Suprapubic skin (tissue), 4 donors: Measurements from ENCODE around the gene EAF1.

Source experiments
- POLR2A ChIP-seq, 2 donors: fragments of 450-650 bp; IDR thresholded peaks; one replicate each; pipeline ENCODE4 v1.6.1; 2017; ENCODE audit warnings: antibody characterized with exemption in 2 of 2, mild to moderate bottlenecking in 2 of 2, moderate library complexity in 2 of 2
- POLR2AphosphoS5 ChIP-seq, 3 donors: sonication (generic); formaldehyde crosslinking; IDR thresholded peaks; one replicate each; pipeline ENCODE4 v1.6.1; 2017; ENCODE audit warnings: antibody characterized with exemption in 3 of 3
- TF ChIP-seq, protein P1 (sequence below), 2 donors: fragments of 200-600 bp in 1 of 2; fragments of 450-650 bp in 1 of 2; sonication (generic) in 1 of 2; IDR thresholded peaks; one replicate each; pipeline ENCODE4 v1.5.1; 2016 to 2019; ENCODE audit warnings: antibody characterized with exemption in 2 of 2, mild to moderate bottlenecking in 1 of 2, moderate library complexity in 1 of 2

- TF ChIP-seq, protein P1, sequence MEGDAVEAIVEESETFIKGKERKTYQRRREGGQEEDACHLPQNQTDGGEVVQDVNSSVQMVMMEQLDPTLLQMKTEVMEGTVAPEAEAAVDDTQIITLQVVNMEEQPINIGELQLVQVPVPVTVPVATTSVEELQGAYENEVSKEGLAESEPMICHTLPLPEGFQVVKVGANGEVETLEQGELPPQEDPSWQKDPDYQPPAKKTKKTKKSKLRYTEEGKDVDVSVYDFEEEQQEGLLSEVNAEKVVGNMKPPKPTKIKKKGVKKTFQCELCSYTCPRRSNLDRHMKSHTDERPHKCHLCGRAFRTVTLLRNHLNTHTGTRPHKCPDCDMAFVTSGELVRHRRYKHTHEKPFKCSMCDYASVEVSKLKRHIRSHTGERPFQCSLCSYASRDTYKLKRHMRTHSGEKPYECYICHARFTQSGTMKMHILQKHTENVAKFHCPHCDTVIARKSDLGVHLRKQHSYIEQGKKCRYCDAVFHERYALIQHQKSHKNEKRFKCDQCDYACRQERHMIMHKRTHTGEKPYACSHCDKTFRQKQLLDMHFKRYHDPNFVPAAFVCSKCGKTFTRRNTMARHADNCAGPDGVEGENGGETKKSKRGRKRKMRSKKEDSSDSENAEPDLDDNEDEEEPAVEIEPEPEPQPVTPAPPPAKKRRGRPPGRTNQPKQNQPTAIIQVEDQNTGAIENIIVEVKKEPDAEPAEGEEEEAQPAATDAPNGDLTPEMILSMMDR (IDR thresholded peaks at IDR 0.05), result no peak
- TF ChIP-seq POLR2A (IDR thresholded peaks at IDR 0.05), result no peak
- TF ChIP-seq POLR2AphosphoS5 (IDR thresholded peaks at IDR 0.05), result no peak
These were observed 30.9 kb downstream of the EAF1 start for GRCh38 chr3:15458212-15458780.
